ENCODE data around the gene PTTG1IP.
A peak's percentile ranks its signal among the peaks of the same experiment; 100 is the strongest.

PTTG1IP gene

GRCh38 chr21:44862869-44863685 lies 10.4 kb downstream of the PTTG1IP start:
- DNase-seq: no peak

GRCh38 chr21:44858791-44859190 lies 14.7 kb downstream of the PTTG1IP start:
- no peak for DNase-seq

GRCh38 chr21:44858291-44858690 lies 15.2 kb downstream of the PTTG1IP start:
- no peak for DNase-seq

GRCh38 chr21:44857127-44857892 lies 16.2 kb downstream of the PTTG1IP start:
- no peak for DNase-seq

GRCh38 chr21:44856131-44856530 lies 17.4 kb downstream of the PTTG1IP start:
- no peak for DNase-seq

GRCh38 chr21:44855572-44855971 lies 17.9 kb downstream of the PTTG1IP start:
- no peak for DNase-seq

GRCh38 chr21:44854664-44855446 lies 18.6 kb downstream of the PTTG1IP start:
- no peak for DNase-seq

- peak; percentile 20 for DNase-seq
These were observed 19.2 kb downstream of the PTTG1IP start for GRCh38 chr21:44854391-44854663.

GRCh38 chr21:44853601-44854390 lies 19.7 kb downstream of the PTTG1IP start:
- DNase-seq: no peak

- DNase-seq: no peak
These were observed 22.4 kb downstream of the PTTG1IP start for GRCh38 chr21:44850905-44851657.

- no peak for DNase-seq
These were observed 23.2 kb downstream of the PTTG1IP start for GRCh38 chr21:44850208-44850800.

GRCh38 chr21:44849616-44850130 lies 23.8 kb downstream of the PTTG1IP start:
- DNase-seq: no peak

GRCh38 chr21:44848821-44849521 lies 24.5 kb downstream of the PTTG1IP start:
- DNase-seq: no peak

GRCh38 chr21:44847261-44848056 lies 26.0 kb downstream of the PTTG1IP start:
- no peak for DNase-seq

- peak; percentile 50 for DNase-seq
These were observed 26.8 kb downstream of the PTTG1IP start for GRCh38 chr21:44846485-44847260.

- no peak for DNase-seq
These were observed 27.3 kb downstream of the PTTG1IP start for GRCh38 chr21:44846224-44846484.

GRCh38 chr21:44845418-44846223 lies 27.9 kb downstream of the PTTG1IP start:
- DNase-seq: peak; percentile 58

GRCh38 chr21:44844256-44844655 lies 29.2 kb downstream of the PTTG1IP start:
- DNase-seq: no peak

Data from stimulated activated CD4-positive, alpha-beta T cell treated with anti-CD3 and anti-CD28 coated beads, Interleukin-4, amount 100 ng/mL, for 24 hours (primary cell).